K562 (cell line): ENCODE results near the gene ARL8A. TPM values are rescaled to one million over a fixed set of nuclear protein-coding genes. Genes with fewer than 3 reads are reported as not detected.

Source experiments
- BRCA1 ChIP-seq, 2 experiments: fragments of 450-650 bp in 1 of 2; sonication (generic) in 1 of 2; formaldehyde crosslinking in 1 of 2; IDR thresholded peaks; 2 replicates each; pipeline versions ENCODE4 v1.5.0 to v1.6.1; 2017 to 2020; ENCODE audit warnings: mild to moderate bottlenecking in 1 of 2, missing genetic modification reagents in 1 of 2
- BRD9 ChIP-seq: fragments of 450-650 bp; IDR thresholded peaks from 2 replicates; pipeline ENCODE4 v1.6.1; 2018; ENCODE audit warnings: low read depth; ENCODE audit not compliant: partially characterized antibody
- CBX5 ChIP-seq: IDR thresholded peaks from 2 replicates; pipeline ENCODE4 v1.6.1; 2014; ENCODE audit warnings: low read depth, borderline replicate concordance
- CTBP1 ChIP-seq: fragments of 450-650 bp; IDR thresholded peaks from 2 replicates; pipeline ENCODE4 v1.6.1; 2016; ENCODE audit warnings: borderline replicate concordance
- DPF2 ChIP-seq: fragments of 450-650 bp; IDR thresholded peaks from 2 replicates; pipeline ENCODE4 v1.6.1; 2016
- EGR1 ChIP-seq: fragments of 450-650 bp; conservative IDR thresholded peaks from 2 replicates; pipeline ENCODE4 v1.6.1; 2017; ENCODE audit warnings: mild to moderate bottlenecking
- ETS1 ChIP-seq: conservative IDR thresholded peaks from 2 replicates; pipeline ENCODE4 v1.6.1; 2011; ENCODE audit warnings: low read depth, mild to moderate bottlenecking, low read length; ENCODE audit not compliant: control insufficient read depth
- FOXK1 ChIP-seq: sonication (generic); formaldehyde crosslinking; IDR thresholded peaks from 2 replicates; pipeline ENCODE4 v1.8.0; 2022; ENCODE audit warnings: missing genetic modification reagents, mild to moderate bottlenecking, borderline replicate concordance
- FOXO4 ChIP-seq: fragments of 450-650 bp; formaldehyde crosslinking; IDR thresholded peaks from 2 replicates; pipeline ENCODE4 v1.4.0; 2020; ENCODE audit warnings: mild to moderate bottlenecking, moderate library complexity
- HDAC2 ChIP-seq: fragments of 450-650 bp; IDR thresholded peaks from 2 replicates; pipeline ENCODE4 v1.6.1; 2016; ENCODE audit warnings: mild to moderate bottlenecking
- HDAC8 ChIP-seq: fragments of 450-650 bp; IDR thresholded peaks from 2 replicates; pipeline ENCODE4 v1.6.1; 2016; ENCODE audit warnings: mild to moderate bottlenecking, missing genetic modification characterization, moderate library complexity, missing compliant biosample characterization
- HES1 ChIP-seq: fragments of 450-650 bp; IDR thresholded peaks from 2 replicates; pipeline ENCODE4 v1.6.1; 2016; ENCODE audit warnings: low read depth, mild to moderate bottlenecking, moderate library complexity
- HMGXB4 ChIP-seq: sonication (generic); formaldehyde crosslinking; IDR thresholded peaks from 2 replicates; pipeline ENCODE4 v1.8.1; 2023; ENCODE audit warnings: mild to moderate bottlenecking, missing genetic modification reagents
- MAX ChIP-seq: sonication (generic); formaldehyde crosslinking; IDR thresholded peaks from 2 replicates; pipeline ENCODE4 v1.9.0; 2022; ENCODE audit warnings: mild to moderate bottlenecking, missing genetic modification reagents
- NFE2L1 ChIP-seq: fragments of 450-650 bp; IDR thresholded peaks from 2 replicates; pipeline ENCODE4 v1.6.1; 2016; ENCODE audit warnings: missing genetic modification characterization, low read depth, mild to moderate bottlenecking, missing compliant biosample characterization, moderate library complexity, borderline replicate concordance
- NONO ChIP-seq, 2 experiments: fragments of 200-400 bp in 1 of 2; fragments of 450-650 bp in 1 of 2; formaldehyde crosslinking in 1 of 2; IDR thresholded peaks; 2 replicates each; pipeline ENCODE4 v1.6.1; 2017; ENCODE audit warnings: low read depth in 2 of 2, mild to moderate bottlenecking in 2 of 2, moderate library complexity in 2 of 2, low read length in 1 of 2
- PHTF2 ChIP-seq: fragments of 250-450 bp; sonication (Bioruptor Pico); IDR thresholded peaks from 2 replicates; pipeline ENCODE4 v1.5.0; 2021; ENCODE audit warnings: mild to moderate bottlenecking
- RBM17 ChIP-seq: fragments of 200-400 bp; formaldehyde crosslinking; IDR thresholded peaks from 2 replicates; pipeline ENCODE4 v1.6.1; 2017; ENCODE audit warnings: low read depth, mild to moderate bottlenecking, low read length, borderline replicate concordance
- SAFB2 ChIP-seq: fragments of 200-400 bp; formaldehyde crosslinking; IDR thresholded peaks from 2 replicates; pipeline ENCODE4 v1.6.1; 2018; ENCODE audit warnings: borderline replicate concordance, low read length, low read depth, moderate library complexity; ENCODE audit not compliant: severe bottlenecking
- TOE1 ChIP-seq, 2 experiments: fragments of 450-650 bp in 1 of 2; sonication (generic) in 1 of 2; formaldehyde crosslinking in 1 of 2; IDR thresholded peaks; 2 replicates each; pipeline versions ENCODE4 v1.7.1 to v1.8.0; 2016 to 2022; ENCODE audit warnings: borderline replicate concordance in 2 of 2, mild to moderate bottlenecking in 2 of 2, antibody characterized with exemption in 1 of 2, inconsistent platforms in 1 of 2, low read depth in 1 of 2, missing genetic modification reagents in 1 of 2, moderate library complexity in 1 of 2
- ZNF436 ChIP-seq: fragments of 250-450, 450-650 bp; sonication (Bioruptor Pico); formaldehyde crosslinking; IDR thresholded peaks from 2 replicates; pipeline ENCODE4 v1.7.0; 2020; ENCODE audit warnings: mild to moderate bottlenecking
- polyA plus RNA-seq, 8 experiments: library from polyadenylated mRNA; depleted of rRNA in 4 of 8; stranded (reverse) in 5 of 8; unstranded in 3 of 8; fragments of >200 nt; fragmentation: Nextera tagmentation in 2 of 8; fragmentation: Illumina TruSeq in 1 of 8; extraction: Ambion mirVana in 2 of 8; extraction: Trizol in 1 of 8; gene quantifications; 2 replicates each; pipeline versions ENCODE4 v1.2.1 to v1.2.3, GENCODE V29; 2011 to 2014; ENCODE audit warnings: inconsistent platforms in 1 of 8, missing spikeins in 1 of 8
- total RNA-seq, 7 experiments: library from RNA; depleted of rRNA in 6 of 7; stranded (reverse); fragments of >200 nt in 6 of 7; fragmentation: Illumina TruSeq in 2 of 7; extraction: Trizol in 2 of 7; gene quantifications; 2 replicates each; pipeline versions ENCODE4 v1.2.1 to v1.2.3, GENCODE V29; 2011 to 2021; ENCODE audit warnings: low replicate concordance in 1 of 7

The ARL8A gene
- total and polyA plus RNA-seq, 9 of the 15 experiments (the other 6 are each of a cell fraction or from before 2014, with no cell fraction given), result 0.17 to 27.3 (median 15.6) TPM

- TF ChIP-seq RBM17, result no peak
- no peak for TF ChIP-seq ZNF436 (CRISPR knock-in tag)
- peak; percentile 40; the same call in 1 of the 2 replicates for TF ChIP-seq ETS1
- TF ChIP-seq SAFB2, result no peak
- TF ChIP-seq BRD9, result no peak
- no peak for TF ChIP-seq BRCA1 (IDR thresholded peaks at IDR 0.05)
- no peak for TF ChIP-seq BRCA1 (CRISPR knock-in tag; IDR thresholded peaks at IDR 0.05)
- no peak for TF ChIP-seq EGR1
- TF ChIP-seq FOXK1, result no peak
- TF ChIP-seq DPF2, result peak; percentile 56
- TF ChIP-seq NFE2L1 (tag), result no peak
- TF ChIP-seq PHTF2 (CRISPR knock-in tag), result no peak
- peak; percentile 27; the same call in 1 of the 2 replicates for TF ChIP-seq HDAC2
- TF ChIP-seq HDAC8 (tag), result no peak
- TF ChIP-seq MAX (CRISPR knock-in tag), result peak; percentile 77
- no peak for TF ChIP-seq HMGXB4
- no peak for TF ChIP-seq FOXO4 (CRISPR knock-in tag)
- TF ChIP-seq CBX5, result no peak
- 0 out of 2 replicates have a peak, but pooled peaks have one; percentile 21 for TF ChIP-seq HES1
- no peak for TF ChIP-seq NONO (IDR thresholded peaks at IDR 0.05; ENCODE audit: low read depth in 2 of 2, low read length in 1 of 2)
- peak; percentile 53; the same call in 1 of the 2 replicates for TF ChIP-seq TOE1 (IDR thresholded peaks at IDR 0.05; ENCODE audit: borderline replicate concordance)
- no peak for TF ChIP-seq TOE1 (CRISPR knock-in tag; IDR thresholded peaks at IDR 0.05; ENCODE audit: borderline replicate concordance, low read depth)
- TF ChIP-seq CTBP1, result peak; percentile 95
These were observed 21.7 kb upstream of the ARL8A start (continued) for GRCh38 chr1:202165942-202166843.
